ENCODE measurements around the gene SERTAD2. TPM values are rescaled to one million over a fixed set of nuclear protein-coding genes. Genes with fewer than 3 reads are reported as not detected.

SERTAD2 gene
- total RNA-seq, 1 donor from 2014 or later, result 41.5 TPM

DNA sequence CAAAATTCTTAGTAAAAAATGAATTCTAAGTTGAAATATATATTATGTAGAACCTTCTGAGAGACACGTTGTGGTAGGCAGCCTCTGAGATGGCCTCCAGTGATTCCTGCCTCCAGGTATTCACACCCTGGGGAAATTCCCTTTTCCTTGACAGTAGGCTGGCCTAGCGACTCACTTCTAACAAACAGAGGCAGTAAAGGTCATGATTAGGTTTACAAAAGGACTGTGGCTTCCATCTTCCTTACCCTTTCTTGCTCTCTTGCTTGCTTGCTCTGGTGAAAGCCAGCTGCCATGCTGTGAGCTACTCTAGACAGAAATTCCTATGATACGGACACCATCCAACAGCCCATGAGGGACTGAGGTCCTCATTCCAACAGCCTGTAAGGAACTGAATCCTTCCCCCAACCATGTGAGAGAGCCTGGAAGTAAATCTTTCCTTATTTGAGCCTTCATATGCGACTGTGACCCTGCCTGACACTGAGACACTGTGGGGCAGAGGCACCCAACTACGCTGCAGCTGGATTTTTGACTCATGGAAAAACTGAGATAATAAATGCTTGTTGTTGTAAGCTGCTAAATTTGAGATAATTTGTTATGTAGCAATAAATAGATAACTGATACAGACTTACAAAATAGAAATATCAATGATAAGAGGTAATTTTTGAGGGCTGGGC, 32.7 kb upstream of the SERTAD2 start:
- Mint-ChIP-seq H3K4me1 (no peaks in the 10 kb centered on the region), H3K27ac (no peak overlapping the region), H3K4me3 (no peak overlapping the region), H3K36me3 (no peaks in the 10 kb centered on the region), H3K27me3 (ENCODE audit: low read depth) (no peaks in the 10 kb centered on the region), H3K9me3 (peaks cover 3% of the 10 kb centered on the region)
- no peak for TF ChIP-seq CTCF (IDR thresholded peaks at IDR 0.05; ENCODE audit: unreplicated experiment)
- DNase-seq (ENCODE audit: low spot score in 2 of 2, unreplicated experiment in 2 of 2), result no peak

- DNase-seq (ENCODE audit: low spot score in 2 of 2, unreplicated experiment in 2 of 2), result no peak
- no peaks in the 10 kb centered on the region for H3K27me3 Mint-ChIP-seq (ENCODE audit: low read depth)
- no peaks in the 10 kb centered on the region for H3K36me3 Mint-ChIP-seq
- no peak for TF ChIP-seq CTCF (IDR thresholded peaks at IDR 0.05; ENCODE audit: unreplicated experiment)
- peaks cover 3% of the 10 kb centered on the region for H3K9me3 Mint-ChIP-seq
- H3K4me1 Mint-ChIP-seq, result no peaks in the 10 kb centered on the region
- no peak overlapping the region for H3K27ac Mint-ChIP-seq
- no peak overlapping the region for H3K4me3 Mint-ChIP-seq
These were observed 31.7 kb upstream of the SERTAD2 start for GRCh38 chr2:64685430-64685829.

- Mint-ChIP-seq H3K36me3 (no peaks in the 10 kb centered on the region), H3K27me3 (ENCODE audit: low read depth) (no peaks in the 10 kb centered on the region), H3K4me1 (peaks cover 9% of the 10 kb centered on the region), H3K9me3 (peaks cover 3% of the 10 kb centered on the region), H3K27ac (no peak overlapping the region), H3K4me3 (no peak overlapping the region)
- no peak for DNase-seq (ENCODE audit: low spot score in 2 of 2, unreplicated experiment in 2 of 2)
- TF ChIP-seq CTCF (IDR thresholded peaks at IDR 0.05; ENCODE audit: unreplicated experiment), result no peak
These were observed 30.2 kb upstream of the SERTAD2 start for GRCh38 chr2:64683771-64684510.

GRCh38 chr2:64681479-64681967, 27.8 kb upstream of the SERTAD2 start:
- H3K4me3 Mint-ChIP-seq, result no peak overlapping the region
- peaks cover 3% of the 10 kb centered on the region for H3K9me3 Mint-ChIP-seq
- no peaks in the 10 kb centered on the region for H3K36me3 Mint-ChIP-seq
- no peak for DNase-seq (ENCODE audit: low spot score in 2 of 2, unreplicated experiment in 2 of 2)
- H3K27ac Mint-ChIP-seq, result no peak overlapping the region
- H3K4me1 Mint-ChIP-seq, result peaks cover 9% of the 10 kb centered on the region
- no peaks in the 10 kb centered on the region for H3K27me3 Mint-ChIP-seq (ENCODE audit: low read depth)
- TF ChIP-seq CTCF (IDR thresholded peaks at IDR 0.05; ENCODE audit: unreplicated experiment), result no peak

GRCh38 chr2:64679673-64680425, 26.1 kb upstream of the SERTAD2 start:
- DNase-seq (ENCODE audit: low spot score in 2 of 2, unreplicated experiment in 2 of 2), result no peak
- Mint-ChIP-seq H3K4me1 (peaks cover 9% of the 10 kb centered on the region), H3K27ac (no peak overlapping the region), H3K27me3 (ENCODE audit: low read depth) (no peaks in the 10 kb centered on the region), H3K9me3 (peaks cover 3% of the 10 kb centered on the region), H3K4me3 (no peak overlapping the region), H3K36me3 (no peaks in the 10 kb centered on the region)
- no peak for TF ChIP-seq CTCF (IDR thresholded peaks at IDR 0.05; ENCODE audit: unreplicated experiment)
